IPS-NIHi7 (cell line): Measurements from ENCODE around the gene SFXN2.
"Not testable (repeated sequence)": the region's sequence is repeated elsewhere in the genome, so short reads cannot be mapped to it uniquely, and the experiment has no call there.

Experiments
- DNase-seq: peaks from one replicate; pipeline ENCODE4 v3.0.0; 2012; ENCODE audit warnings: mixed read lengths; ENCODE audit errors: extremely low spot score

SFXN2 gene

GRCh38 chr10:102681696-102682095 lies 32.7 kb upstream of the SFXN2 start:
- DNase-seq = no peak

- no peak for DNase-seq
Observed at GRCh38 chr10:102682416-102682815, 32.0 kb upstream of the SFXN2 start.

GRCh38 chr10:102682981-102683380 lies 31.5 kb upstream of the SFXN2 start:
- no peak for DNase-seq

GRCh38 chr10:102683736-102684135 lies 30.7 kb upstream of the SFXN2 start:
- DNase-seq = no peak

- no peak for DNase-seq
Observed at GRCh38 chr10:102691285-102692066, 23.0 kb upstream of the SFXN2 start.

GRCh38 chr10:102695401-102695800 lies 19.0 kb upstream of the SFXN2 start:
- not testable (repeated sequence) for DNase-seq

GRCh38 chr10:102696736-102697135 lies 17.7 kb upstream of the SFXN2 start:
- no peak for DNase-seq

- no peak for DNase-seq
Observed at GRCh38 chr10:102698894-102699293, 15.5 kb upstream of the SFXN2 start.

GRCh38 chr10:102701272-102701671 lies 13.2 kb upstream of the SFXN2 start:
- no peak for DNase-seq

GRCh38 chr10:102701796-102702195 lies 12.6 kb upstream of the SFXN2 start:
- DNase-seq = no peak

GRCh38 chr10:102702742-102703141 lies 11.7 kb upstream of the SFXN2 start:
- no peak for DNase-seq

- DNase-seq = no peak
Observed at GRCh38 chr10:102704915-102705314, 9.5 kb upstream of the SFXN2 start.

- no peak for DNase-seq
Observed at GRCh38 chr10:102705531-102705930, 8.9 kb upstream of the SFXN2 start.

- no peak for DNase-seq
Observed at GRCh38 chr10:102710609-102711008, 3.8 kb upstream of the SFXN2 start.

GRCh38 chr10:102712089-102712488 lies 2.3 kb upstream of the SFXN2 start:
- DNase-seq = no peak

- DNase-seq = peak; percentile 2
Observed at GRCh38 chr10:102712843-102713538, 1.4 kb upstream of the SFXN2 start.

GRCh38 chr10:102713539-102713813 lies 960 bp upstream of the SFXN2 start:
- peak; percentile 82 for DNase-seq

- DNase-seq = peak; percentile 98
Observed at GRCh38 chr10:102713814-102714620, 419 bp upstream of the SFXN2 start, which contains the start of gene ARL3. ARL3 (minus strand) TSS chr10:102714397; CDS start chr10:102714275, 122 bp downstream.

GRCh38 chr10:102715880-102716279 lies 1.4 kb downstream of the SFXN2 start:
- peak; percentile 3 for DNase-seq

GRCh38 chr10:102716900-102717565 lies 2.6 kb downstream of the SFXN2 start:
- peak; percentile 2 for DNase-seq

GRCh38 chr10:102718220-102718619 lies 3.8 kb downstream of the SFXN2 start:
- peak; percentile 65 for DNase-seq

- no peak for DNase-seq
Observed at GRCh38 chr10:102720337-102720736, 5.9 kb downstream of the SFXN2 start.
